T-helper 2 cell treated with Interferon-gamma antibody and Interleukin-4, amounts not matched to agents 100 ng/mL and 5 ng/mL, for 36 hours (primary cell): ENCODE data around the gene SPP1. TPM values are rescaled to one million over a fixed set of nuclear protein-coding genes. Genes with fewer than 3 reads are reported as not detected.
"Not testable (repeated sequence)": the region's sequence is repeated elsewhere in the genome, so short reads cannot be mapped to it uniquely, and the experiment has no call there.

Experiments
- intact Hi-C: fragments of 100-400 bp; cut with micrococcal nuclease; formaldehyde crosslinking; loops from one replicate; pipeline ENCODE4 v1.15.1; 2023
- total RNA-seq: library from RNA; stranded (reverse); gene quantifications from 2 replicates; pipeline ENCODE4 v1.2.3, GENCODE V29; 2022

SPP1 gene
- 4.3 and 5.4 TPM in 2 replicates for total RNA-seq

DNA sequence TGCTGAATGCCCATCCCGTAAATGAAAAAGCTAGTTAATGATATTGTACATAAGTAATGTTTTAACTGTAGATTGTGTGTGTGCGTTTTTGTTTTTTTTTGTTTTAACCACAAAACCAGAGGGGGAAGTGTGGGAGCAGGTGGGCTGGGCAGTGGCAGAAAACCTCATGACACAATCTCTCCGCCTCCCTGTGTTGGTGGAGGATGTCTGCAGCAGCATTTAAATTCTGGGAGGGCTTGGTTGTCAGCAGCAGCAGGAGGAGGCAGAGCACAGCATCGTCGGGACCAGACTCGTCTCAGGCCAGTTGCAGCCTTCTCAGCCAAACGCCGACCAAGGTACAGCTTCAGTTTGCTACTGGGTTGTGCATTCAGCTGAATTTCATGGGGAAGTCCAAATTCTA is at the start of gene SPP1:
SPP1 (plus strand) TSS at position 249 of the 400 bp plus-strand sequence. CDS start 1,182 bp downstream, outside the sequence.
- intact Hi-C loops: loop anchor here (10.0 kb wide), 1 partner anchor 301 kb away; no protein-coding TSS in a partner anchor

- intact Hi-C loops: loop anchor here (1.0 kb wide), 1 partner anchor 12 kb away; no protein-coding TSS in a partner anchor
Observed at GRCh38 chr4:87926554-87927098, 48.9 kb upstream of the SPP1 start.

DNA sequence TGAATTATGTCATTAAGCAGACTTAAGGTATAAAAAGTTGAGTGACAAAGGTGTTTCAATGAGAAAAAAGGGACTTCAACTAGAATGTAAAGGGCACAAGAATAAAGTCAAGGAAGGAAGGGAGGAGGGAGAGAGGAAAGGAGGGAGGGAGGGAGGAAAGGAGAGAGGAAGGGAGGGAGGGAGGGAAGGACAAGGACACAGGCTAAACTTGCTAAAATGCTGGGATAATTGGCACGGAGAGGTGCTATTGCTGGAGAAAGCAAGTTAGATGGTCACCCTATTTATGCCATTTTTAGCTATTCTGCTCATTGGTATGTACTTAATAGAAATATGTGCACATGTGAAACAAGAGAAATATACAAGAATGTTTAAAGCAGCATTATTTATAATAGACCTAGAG is 44.9 kb upstream of the SPP1 start:
- intact Hi-C loops: no loop called here

GRCh38 chr4:87931932-87932331 is 43.6 kb upstream of the SPP1 start:
- intact Hi-C loops: no loop called here

GRCh38 chr4:87932718-87933141 is 42.8 kb upstream of the SPP1 start:
- intact Hi-C loops: no loop called here

DNA sequence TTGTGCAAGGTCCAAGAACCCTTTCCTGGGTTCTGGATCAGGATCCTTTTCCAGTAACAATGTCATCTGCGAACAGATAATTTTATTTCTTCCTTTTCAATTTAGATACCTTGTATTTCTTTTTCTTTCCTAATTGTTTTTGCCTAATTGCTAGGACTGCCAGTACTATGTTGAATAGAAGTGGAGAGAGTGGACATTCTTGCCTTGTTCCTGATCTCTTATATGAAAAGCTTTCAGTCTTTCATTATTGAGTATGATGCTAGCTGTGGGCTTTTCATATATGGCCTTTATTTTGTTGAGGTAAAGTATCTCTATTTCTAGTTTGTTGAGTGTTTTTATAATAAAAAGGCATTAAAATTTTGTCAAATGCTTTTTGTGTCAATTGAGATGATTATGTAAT is 42.2 kb upstream of the SPP1 start:
- intact Hi-C loops: no loop called here

DNA sequence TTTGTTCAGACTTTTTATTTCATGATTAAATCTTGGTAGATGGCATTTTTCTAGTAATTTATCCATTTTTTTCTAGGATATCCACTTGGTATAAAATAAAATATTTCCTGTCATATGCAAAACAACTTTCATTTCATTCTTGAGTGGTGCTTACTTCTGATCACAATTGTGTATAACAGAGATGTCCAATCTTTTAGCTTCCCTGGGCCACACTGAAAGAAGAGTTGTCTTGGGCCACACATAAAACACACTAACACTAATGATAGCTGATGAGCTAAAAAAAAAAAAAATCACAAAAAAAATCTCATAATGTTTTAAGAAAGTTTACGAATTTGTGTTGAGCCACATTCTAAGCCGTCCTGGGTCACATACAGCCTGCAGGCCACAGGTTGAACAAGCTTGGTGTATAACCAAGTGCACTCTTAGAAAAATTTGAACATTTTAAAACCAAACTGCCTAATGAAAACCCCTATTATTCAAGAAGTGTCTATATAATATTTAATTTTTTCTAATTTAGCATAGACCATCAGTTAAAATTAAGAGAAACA is 41.3 kb upstream of the SPP1 start:
- intact Hi-C loops: no loop called here

- intact Hi-C loops: no loop called here
Observed at GRCh38 chr4:87934973-87935372, 40.5 kb upstream of the SPP1 start.

- intact Hi-C loops: not testable (repeated sequence)
Observed at GRCh38 chr4:87935954-87936353, 39.6 kb upstream of the SPP1 start.

GRCh38 chr4:87937523-87937922 is 38.0 kb upstream of the SPP1 start:
- intact Hi-C loops: no loop called here

DNA sequence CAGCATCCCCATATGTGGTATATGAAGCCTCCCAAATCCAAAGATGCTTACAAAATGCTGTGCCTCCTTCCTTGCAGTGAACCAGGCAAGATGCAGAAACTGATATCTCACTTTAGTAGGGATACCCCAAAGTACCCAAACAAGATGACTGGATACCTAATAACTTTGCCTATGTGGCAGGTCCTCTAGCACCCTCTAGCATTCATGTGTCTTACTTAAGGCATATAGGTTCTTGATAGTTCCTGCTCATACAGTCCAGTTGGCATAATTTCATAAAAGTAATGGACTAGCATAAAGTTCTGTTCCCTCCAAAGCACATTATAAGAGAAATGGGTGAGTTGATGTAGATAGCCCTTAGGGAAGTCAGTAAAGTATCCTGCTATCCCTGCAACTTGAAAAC is 36.8 kb upstream of the SPP1 start:
- intact Hi-C loops: loop anchor here (1.0 kb wide), 1 partner anchor 12 kb away; no protein-coding TSS in a partner anchor

DNA sequence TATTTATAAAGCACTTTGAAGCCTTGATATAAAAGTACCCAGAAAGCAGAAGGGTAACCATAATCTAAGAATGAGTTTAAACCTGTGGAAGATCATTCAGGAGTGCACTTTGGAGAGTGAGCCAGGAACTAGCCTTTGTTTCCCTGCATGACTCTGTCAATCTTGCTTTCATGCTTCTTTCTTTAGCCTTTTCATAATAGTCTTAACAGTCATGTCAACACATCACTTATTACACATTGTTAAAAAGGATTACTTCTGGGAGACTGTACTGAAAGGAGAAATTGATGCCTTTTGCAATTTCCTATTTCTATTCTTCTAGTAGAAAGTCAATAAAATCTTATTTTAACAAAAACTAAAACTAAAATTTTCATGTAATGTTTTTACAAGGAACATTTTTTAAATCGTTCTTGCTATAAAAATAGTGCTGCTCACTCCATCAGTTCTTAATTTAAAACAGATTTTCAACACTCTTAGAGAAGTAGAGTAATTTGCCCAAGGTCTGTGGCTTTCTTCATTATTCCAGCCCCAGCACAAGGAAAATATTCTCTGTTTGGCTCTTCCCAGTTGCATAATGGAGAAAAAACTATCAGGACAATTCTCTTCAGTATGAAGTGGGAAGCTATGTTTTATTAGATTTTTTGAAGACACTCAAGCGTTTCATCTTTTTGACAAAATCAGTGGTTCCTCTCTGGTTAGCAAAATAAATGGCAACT is 35.4 kb upstream of the SPP1 start:
- intact Hi-C loops: no loop called here

- intact Hi-C loops: not testable (repeated sequence)
Observed at GRCh38 chr4:87940809-87941208, 34.7 kb upstream of the SPP1 start.

DNA sequence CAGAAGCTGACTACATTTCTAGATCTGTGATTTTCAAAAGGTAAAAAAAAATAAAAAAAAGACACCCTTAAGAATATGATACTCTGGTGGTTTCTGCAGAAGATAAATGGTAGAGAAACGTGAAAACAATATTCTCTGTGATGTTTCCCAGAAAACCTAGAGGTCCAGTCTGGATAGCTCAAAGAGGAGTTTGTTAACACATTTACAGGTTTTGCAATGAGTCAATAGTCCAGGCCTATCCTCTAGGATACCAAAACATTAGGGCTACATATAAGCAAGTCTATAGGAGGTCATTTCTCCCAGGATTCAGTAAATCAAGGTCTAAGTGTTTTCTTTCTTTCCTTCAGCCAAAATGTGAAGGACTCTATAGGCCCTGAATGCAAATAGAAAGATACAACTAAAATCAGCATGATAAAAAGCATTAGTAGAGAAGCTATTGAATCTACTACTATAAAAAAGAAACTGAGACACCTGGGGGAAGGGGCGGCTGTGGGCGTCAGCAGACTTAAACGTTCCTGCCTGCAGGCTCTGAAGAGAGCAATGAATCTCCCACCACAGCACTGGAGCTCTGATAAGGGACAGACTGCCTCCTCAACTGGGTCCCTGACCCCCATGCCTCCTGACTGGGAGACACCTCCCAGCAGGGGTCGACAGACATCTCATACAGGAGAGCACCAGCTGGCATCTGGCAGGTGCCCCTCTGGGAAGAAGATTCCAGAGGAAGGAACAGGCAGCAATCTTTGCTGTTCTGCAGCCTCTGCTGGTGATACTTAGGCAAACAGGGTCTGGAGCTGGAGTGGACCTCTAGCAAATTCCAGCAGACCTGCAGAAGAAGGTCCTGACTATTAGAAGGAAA is 33.7 kb upstream of the SPP1 start:
- intact Hi-C loops: no loop called here

- intact Hi-C loops: no loop called here
Observed at GRCh38 chr4:87943660-87944149, 31.8 kb upstream of the SPP1 start.

DNA sequence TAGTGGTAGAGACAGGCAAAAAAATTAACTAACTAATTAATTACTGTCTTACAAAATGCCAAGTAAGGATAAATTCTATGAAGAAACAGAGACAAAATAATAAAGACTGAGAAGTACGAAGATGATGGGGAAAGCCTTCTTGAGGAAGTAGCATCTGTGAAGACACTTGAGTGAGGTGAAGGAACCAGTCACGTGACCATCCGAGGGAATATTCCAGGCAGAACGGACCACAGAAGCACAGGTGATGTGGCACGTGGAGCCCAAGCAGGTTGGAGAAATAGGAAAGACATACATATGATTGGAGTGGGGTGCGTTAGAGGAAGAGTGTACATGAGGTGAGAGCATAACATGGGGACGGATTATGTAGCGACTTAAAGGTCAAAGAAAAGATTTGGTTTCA is 30.5 kb upstream of the SPP1 start:
- intact Hi-C loops: no loop called here

DNA sequence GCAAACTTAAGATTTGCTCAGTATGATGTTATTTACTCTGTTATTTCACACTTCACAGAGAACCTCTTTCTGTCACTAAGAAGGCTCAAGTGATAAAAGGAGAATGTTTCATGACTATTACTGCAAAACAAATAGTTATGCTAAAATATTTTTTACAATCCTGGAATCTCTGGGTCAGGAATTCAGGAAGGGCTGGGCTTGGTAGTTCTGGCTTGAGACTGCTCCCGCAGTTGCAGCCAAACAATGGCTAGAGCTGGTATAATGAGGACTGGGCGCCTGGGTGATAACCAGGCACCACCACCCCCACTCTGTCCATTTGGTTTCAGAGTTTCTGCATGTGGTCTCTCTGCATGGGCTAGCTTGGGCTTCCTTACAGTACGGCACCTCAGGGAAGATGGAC is 28.7 kb upstream of the SPP1 start:
- intact Hi-C loops: no loop called here

- intact Hi-C loops: no loop called here
Observed at GRCh38 chr4:87947381-87948160, 27.9 kb upstream of the SPP1 start.

GRCh38 chr4:87949961-87950360 is 25.6 kb upstream of the SPP1 start:
- intact Hi-C loops: no loop called here

GRCh38 chr4:87950493-87950892 is 25.0 kb upstream of the SPP1 start:
- intact Hi-C loops: no loop called here
